GM19372 (cell line): ENCODE measurements around the gene IQCE.

Source experiments
- ATAC-seq: cut with Tn5 transposase; IDR thresholded peaks from one replicate; pipeline ENCODE4 v1.9.1; 2021; ENCODE audit warnings: mild to moderate bottlenecking, low read depth, moderate library complexity; ENCODE audit not compliant: unreplicated experiment

The IQCE gene

GRCh38 chr7:2520131-2520760 is 38.5 kb upstream of the IQCE start:
- no peak for ATAC-seq

- ATAC-seq = no peak
These were observed 38.0 kb upstream of the IQCE start for GRCh38 chr7:2520761-2521290.

- no peak for ATAC-seq
These were observed 37.4 kb upstream of the IQCE start for GRCh38 chr7:2521341-2521745.

- no peak for ATAC-seq
These were observed 36.7 kb upstream of the IQCE start for GRCh38 chr7:2521952-2522591.

GRCh38 chr7:2522780-2523433 is 35.9 kb upstream of the IQCE start:
- no peak for ATAC-seq

- no peak for ATAC-seq
These were observed 35.3 kb upstream of the IQCE start for GRCh38 chr7:2523461-2523936.

GRCh38 chr7:2523941-2524807 is 34.6 kb upstream of the IQCE start:
- no peak for ATAC-seq

- no peak for ATAC-seq
These were observed 33.7 kb upstream of the IQCE start for GRCh38 chr7:2524808-2525657.

- ATAC-seq = no peak
These were observed 32.8 kb upstream of the IQCE start for GRCh38 chr7:2525658-2526630.

GRCh38 chr7:2526659-2527504 is 31.9 kb upstream of the IQCE start:
- no peak for ATAC-seq

- no peak for ATAC-seq
These were observed 31.0 kb upstream of the IQCE start for GRCh38 chr7:2527505-2528467.

- no peak for ATAC-seq
These were observed 30.2 kb upstream of the IQCE start for GRCh38 chr7:2528481-2529095.

- ATAC-seq = no peak
These were observed 29.4 kb upstream of the IQCE start for GRCh38 chr7:2529161-2530070.

GRCh38 chr7:2530071-2530987 is 28.4 kb upstream of the IQCE start:
- ATAC-seq = no peak
